GM23338 (cell line): ENCODE results near the gene RHOG. TPM values are rescaled to one million over a fixed set of nuclear protein-coding genes. Genes with fewer than 3 reads are reported as not detected.
"Not testable (repeated sequence)": the region's sequence is repeated elsewhere in the genome, so short reads cannot be mapped to it uniquely, and the experiment has no call there.

Source experiments
- ATAC-seq: fragments of 200-7000 bp; cut with Tn5 transposase; 3 replicates; pipeline ENCODE4 v1.9.1; 2020
- DNase-seq: peaks from one replicate; pipeline ENCODE4 v3.0.0-alpha.2; 2015; ENCODE audit warnings: low spot score
- H2AFZ ChIP-seq: fragments of 200-600 bp; sonication (generic); 2 replicates; pipeline ENCODE4 v1.8.0; 2016; ENCODE audit warnings: antibody characterized with exemption, mild to moderate bottlenecking, moderate library complexity
- H3F3A ChIP-seq: fragments of 200-600 bp; sonication (generic); replicated peaks from 2 replicates; pipeline ENCODE4 v1.8.0; 2017; ENCODE audit warnings: antibody characterized with exemption, mixed run types, low read depth
- H3K27ac ChIP-seq: fragments of 200-600 bp; sonication (generic); 2 replicates; pipeline ENCODE4 v1.6.1; 2016; ENCODE audit warnings: low read depth
- H3K27me3 ChIP-seq: fragments of 200-600 bp; sonication (generic); 2 replicates; pipeline ENCODE4 v1.8.0; 2016; ENCODE audit warnings: mild to moderate bottlenecking, mixed run types, moderate library complexity; ENCODE audit not compliant: insufficient read depth
- H3K36me3 ChIP-seq: fragments of 200-600 bp; sonication (generic); 2 replicates; pipeline ENCODE4 v1.8.0; 2016; ENCODE audit warnings: mild to moderate bottlenecking; ENCODE audit not compliant: insufficient read depth
- H3K4me1 ChIP-seq: fragments of 200-600 bp; sonication (generic); 2 replicates; pipeline ENCODE4 v1.8.0; 2016; ENCODE audit warnings: mild to moderate bottlenecking, moderate library complexity; ENCODE audit not compliant: insufficient read depth
- H3K4me2 ChIP-seq: fragments of 200-600 bp; sonication (generic); 2 replicates; pipeline ENCODE4 v1.7.1; 2017; ENCODE audit warnings: mixed run types
- H3K4me3 ChIP-seq: fragments of 200-600 bp; sonication (generic); 2 replicates; pipeline ENCODE4 v1.6.1; 2016; ENCODE audit warnings: mixed run types
- H3K79me2 ChIP-seq: fragments of 200-600 bp; sonication (generic); replicated peaks from 2 replicates; pipeline ENCODE4 v1.8.0; 2017; ENCODE audit warnings: mild to moderate bottlenecking; ENCODE audit not compliant: insufficient read depth
- H3K9me2 ChIP-seq: fragments of 200-600 bp; sonication (generic); 2 replicates; pipeline ENCODE4 v1.8.0; 2017; ENCODE audit not compliant: insufficient read depth
- H4K20me1 ChIP-seq: fragments of 200-600 bp; sonication (generic); replicated peaks from 2 replicates; pipeline ENCODE4 v1.8.0; 2017; ENCODE audit warnings: mild to moderate bottlenecking; ENCODE audit not compliant: insufficient read depth
- H3K27ac Mint-ChIP-seq: 2 replicates; pipeline ENCODE4 v1.8.0; 2020; ENCODE audit warnings: inconsistent platforms, mild to moderate bottlenecking, moderate library complexity, mixed read lengths
- H3K27me3 Mint-ChIP-seq: 3 replicates; pipeline ENCODE4 v1.8.0; 2022; ENCODE audit warnings: low read depth, mild to moderate bottlenecking, moderate library complexity, mixed read lengths, inconsistent platforms; ENCODE audit not compliant: insufficient read depth, poor library complexity
- H3K36me3 Mint-ChIP-seq: 3 replicates; pipeline ENCODE4 v1.8.0; 2021; ENCODE audit warnings: low read depth, mild to moderate bottlenecking, inconsistent platforms, moderate library complexity, mixed read lengths
- H3K4me1 Mint-ChIP-seq: 3 replicates; pipeline ENCODE4 v1.8.0; 2020; ENCODE audit warnings: mild to moderate bottlenecking, inconsistent platforms, mixed read lengths
- H3K4me3 Mint-ChIP-seq: 3 replicates; pipeline ENCODE4 v1.8.0; 2021; ENCODE audit warnings: moderate library complexity, mild to moderate bottlenecking, inconsistent platforms, mixed read lengths
- H3K9me3 Mint-ChIP-seq: 3 replicates; pipeline ENCODE4 v1.8.0; 2020; ENCODE audit warnings: moderate library complexity, mild to moderate bottlenecking, inconsistent platforms, mixed read lengths
- EZH2 ChIP-seq: fragments of 200-600 bp; sonication (generic); IDR thresholded peaks from one replicate; pipeline ENCODE4 v1.8.0; 2017; ENCODE audit warnings: antibody characterized with exemption, mild to moderate bottlenecking, low read depth; ENCODE audit not compliant: unreplicated experiment
- EZH2phosphoT487 ChIP-seq: fragments of 200-600 bp; sonication (generic); IDR thresholded peaks from one replicate; pipeline ENCODE4 v1.8.1; 2018; ENCODE audit warnings: antibody characterized with exemption; ENCODE audit not compliant: unreplicated experiment
- JUNB ChIP-seq: IDR thresholded peaks from one replicate; pipeline ENCODE4 v1.6.1; 2016; ENCODE audit warnings: antibody characterized with exemption; ENCODE audit not compliant: unreplicated experiment
- POLR2AphosphoS5 ChIP-seq: IDR thresholded peaks from 2 replicates; pipeline ENCODE4 v1.6.1; 2016; ENCODE audit warnings: antibody characterized with exemption, low read depth
- STAT1 ChIP-seq: IDR thresholded peaks from one replicate; pipeline ENCODE4 v1.6.1; 2016; ENCODE audit warnings: antibody characterized with exemption; ENCODE audit not compliant: unreplicated experiment
- ZNF114 ChIP-seq: fragments of 250-450 bp; sonication (Bioruptor Pico); IDR thresholded peaks from 2 replicates; pipeline ENCODE4 v1.5.0; 2020; ENCODE audit warnings: mild to moderate bottlenecking, moderate library complexity
- polyA plus RNA-seq: library from polyadenylated mRNA; unstranded; fragments of >200 nt; fragmentation: Nextera tagmentation; extraction: Ambion mirVana; gene quantifications from 2 replicates; pipeline ENCODE4 v1.2.1, GENCODE V29; 2016
- total RNA-seq: library from RNA; depleted of rRNA; stranded (reverse); fragments of >200 nt; shearing (Covaris generic); gene quantifications from 2 replicates; pipeline ENCODE4 v1.2.3, GENCODE V29; 2014
- TF ChIP-seq, protein P1 (sequence below): IDR thresholded peaks from 2 replicates; pipeline ENCODE4 v1.6.1; 2016; ENCODE audit warnings: antibody characterized with exemption
- TF ChIP-seq, protein P2 (sequence below), 2 experiments: fragments of 200-600 bp in 1 of 2; sonication (generic) in 1 of 2; conservative IDR thresholded peaks; 2 replicates each; pipeline versions ENCODE4 v1.5.1 to v1.6.1; 2016 to 2017; ENCODE audit warnings: antibody characterized with exemption in 2 of 2, low read depth in 2 of 2, mild to moderate bottlenecking in 2 of 2, moderate library complexity in 1 of 2
- TF ChIP-seq, protein P3 (sequence below): IDR thresholded peaks from one replicate; pipeline ENCODE4 v1.6.1; 2018; ENCODE audit warnings: antibody characterized with exemption; ENCODE audit not compliant: unreplicated experiment
- TF ChIP-seq, protein P4 (sequence below): fragments of 250-450 bp; sonication (Bioruptor Pico); IDR thresholded peaks from 2 replicates; pipeline ENCODE4 v1.5.0; 2020; ENCODE audit warnings: mild to moderate bottlenecking, moderate library complexity

RHOG gene
- total and polyA plus RNA-seq, 2 experiments from 2014 or later = 26.3 to 38.6 TPM

DNA sequence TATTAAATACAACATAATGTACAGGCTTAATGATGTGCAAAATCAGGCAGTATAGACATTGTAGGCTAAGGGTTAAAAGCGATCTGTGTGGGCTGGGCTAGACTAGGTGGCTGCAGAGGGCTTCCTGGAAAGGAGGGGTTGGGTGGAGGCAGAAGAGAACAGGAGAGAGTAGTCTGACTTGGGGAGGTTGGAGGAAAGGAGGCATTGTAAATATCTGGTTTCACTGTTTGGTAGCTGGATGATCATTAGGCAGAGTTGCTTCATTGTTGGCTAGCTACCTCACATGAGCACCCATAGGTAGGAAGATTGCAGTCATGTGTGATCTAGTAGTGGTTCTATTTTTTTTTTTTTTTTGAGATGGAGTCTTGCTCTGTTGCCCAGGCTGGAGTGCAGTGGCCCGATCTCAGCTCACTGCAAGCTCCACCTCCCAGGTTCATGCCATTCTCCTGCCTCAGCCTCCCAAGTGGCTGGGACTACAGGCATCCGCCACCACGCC, 20.2 kb upstream of the RHOG start:
- H3K4me3 Mint-ChIP-seq, ATAC-seq, DNase-seq, H3K27ac ChIP-seq, H3K36me3 Mint-ChIP-seq, H3K4me2 ChIP-seq, H3K27ac Mint-ChIP-seq, H2AFZ ChIP-seq, H3K36me3 ChIP-seq, H3K79me2 ChIP-seq, H3K9me3 Mint-ChIP-seq, H3K4me3 ChIP-seq, H3F3A ChIP-seq, H3K9me2 ChIP-seq: not testable (repeated sequence)
- Mint-ChIP-seq H3K4me1 (peaks cover 51% of the 10 kb centered on the region), H3K27me3 (peaks cover 16% of the 10 kb centered on the region)
- Histone ChIP-seq H3K27me3 (peaks cover 18% of the 10 kb centered on the region), H4K20me1 (peaks cover 12% of the 10 kb centered on the region), H3K4me1 (peaks cover 40% of the 10 kb centered on the region)

DNA sequence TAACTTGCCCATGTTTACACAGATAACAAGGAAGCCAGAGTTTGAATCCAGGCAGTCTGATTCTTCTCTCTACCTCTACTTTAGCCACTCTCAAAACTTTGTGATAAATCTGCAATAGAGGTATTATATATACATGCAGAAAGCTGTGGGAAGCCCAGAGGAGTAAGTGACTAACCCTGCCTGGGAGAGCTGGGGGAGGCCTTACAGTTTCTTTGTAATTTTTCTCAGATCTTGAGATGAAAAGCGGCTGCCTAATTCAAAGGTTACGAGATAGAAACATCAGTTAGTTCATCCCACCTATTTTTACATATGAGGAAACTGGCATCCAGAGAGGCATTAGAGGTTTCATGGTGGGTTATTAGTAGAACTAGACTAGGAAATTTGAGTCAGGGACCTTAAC, 19.6 kb upstream of the RHOG start:
- Mint-ChIP-seq H3K9me3 (no peaks in the 10 kb centered on the region), H3K27me3 (peaks cover 16% of the 10 kb centered on the region), H3K36me3 (no peaks in the 10 kb centered on the region), H3K4me1 (peaks cover 46% of the 10 kb centered on the region), H3K27ac (no peak overlapping the region), H3K4me3 (no peak overlapping the region)
- ATAC-seq = no peak
- peaks cover 19% of the 10 kb centered on the region for H3K27me3 ChIP-seq
- no peak overlapping the region for H3K4me2 ChIP-seq
- peaks cover 37% of the 10 kb centered on the region for H3K4me1 ChIP-seq
- no peak overlapping the region for H3K4me3 ChIP-seq
- DNase-seq = no peak
- H4K20me1 ChIP-seq = peaks cover 12% of the 10 kb centered on the region
- no peak overlapping the region for H2AFZ ChIP-seq
- 0 out of 2 replicates have a peak, but pooled peaks cover 4% of the 10 kb centered on the region for H3K79me2 ChIP-seq
- H3K9me2 ChIP-seq = no peaks in the 10 kb centered on the region
- no peaks in the 10 kb centered on the region for H3F3A ChIP-seq
- no peak overlapping the region for H3K27ac ChIP-seq
- no peaks in the 10 kb centered on the region for H3K36me3 ChIP-seq
- TF ChIP-seq, protein P1, sequence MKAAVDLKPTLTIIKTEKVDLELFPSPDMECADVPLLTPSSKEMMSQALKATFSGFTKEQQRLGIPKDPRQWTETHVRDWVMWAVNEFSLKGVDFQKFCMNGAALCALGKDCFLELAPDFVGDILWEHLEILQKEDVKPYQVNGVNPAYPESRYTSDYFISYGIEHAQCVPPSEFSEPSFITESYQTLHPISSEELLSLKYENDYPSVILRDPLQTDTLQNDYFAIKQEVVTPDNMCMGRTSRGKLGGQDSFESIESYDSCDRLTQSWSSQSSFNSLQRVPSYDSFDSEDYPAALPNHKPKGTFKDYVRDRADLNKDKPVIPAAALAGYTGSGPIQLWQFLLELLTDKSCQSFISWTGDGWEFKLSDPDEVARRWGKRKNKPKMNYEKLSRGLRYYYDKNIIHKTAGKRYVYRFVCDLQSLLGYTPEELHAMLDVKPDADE = no peak
- TF ChIP-seq EZH2phosphoT487 = no peak
- no peak for TF ChIP-seq JUNB
- no peak for TF ChIP-seq EZH2
- TF ChIP-seq POLR2AphosphoS5 = no peak
- TF ChIP-seq, protein P2, sequence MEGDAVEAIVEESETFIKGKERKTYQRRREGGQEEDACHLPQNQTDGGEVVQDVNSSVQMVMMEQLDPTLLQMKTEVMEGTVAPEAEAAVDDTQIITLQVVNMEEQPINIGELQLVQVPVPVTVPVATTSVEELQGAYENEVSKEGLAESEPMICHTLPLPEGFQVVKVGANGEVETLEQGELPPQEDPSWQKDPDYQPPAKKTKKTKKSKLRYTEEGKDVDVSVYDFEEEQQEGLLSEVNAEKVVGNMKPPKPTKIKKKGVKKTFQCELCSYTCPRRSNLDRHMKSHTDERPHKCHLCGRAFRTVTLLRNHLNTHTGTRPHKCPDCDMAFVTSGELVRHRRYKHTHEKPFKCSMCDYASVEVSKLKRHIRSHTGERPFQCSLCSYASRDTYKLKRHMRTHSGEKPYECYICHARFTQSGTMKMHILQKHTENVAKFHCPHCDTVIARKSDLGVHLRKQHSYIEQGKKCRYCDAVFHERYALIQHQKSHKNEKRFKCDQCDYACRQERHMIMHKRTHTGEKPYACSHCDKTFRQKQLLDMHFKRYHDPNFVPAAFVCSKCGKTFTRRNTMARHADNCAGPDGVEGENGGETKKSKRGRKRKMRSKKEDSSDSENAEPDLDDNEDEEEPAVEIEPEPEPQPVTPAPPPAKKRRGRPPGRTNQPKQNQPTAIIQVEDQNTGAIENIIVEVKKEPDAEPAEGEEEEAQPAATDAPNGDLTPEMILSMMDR (conservative IDR thresholded peaks at IDR 0.05; ENCODE audit: low read depth in 2 of 2) = no peak
- TF ChIP-seq, protein P3, sequence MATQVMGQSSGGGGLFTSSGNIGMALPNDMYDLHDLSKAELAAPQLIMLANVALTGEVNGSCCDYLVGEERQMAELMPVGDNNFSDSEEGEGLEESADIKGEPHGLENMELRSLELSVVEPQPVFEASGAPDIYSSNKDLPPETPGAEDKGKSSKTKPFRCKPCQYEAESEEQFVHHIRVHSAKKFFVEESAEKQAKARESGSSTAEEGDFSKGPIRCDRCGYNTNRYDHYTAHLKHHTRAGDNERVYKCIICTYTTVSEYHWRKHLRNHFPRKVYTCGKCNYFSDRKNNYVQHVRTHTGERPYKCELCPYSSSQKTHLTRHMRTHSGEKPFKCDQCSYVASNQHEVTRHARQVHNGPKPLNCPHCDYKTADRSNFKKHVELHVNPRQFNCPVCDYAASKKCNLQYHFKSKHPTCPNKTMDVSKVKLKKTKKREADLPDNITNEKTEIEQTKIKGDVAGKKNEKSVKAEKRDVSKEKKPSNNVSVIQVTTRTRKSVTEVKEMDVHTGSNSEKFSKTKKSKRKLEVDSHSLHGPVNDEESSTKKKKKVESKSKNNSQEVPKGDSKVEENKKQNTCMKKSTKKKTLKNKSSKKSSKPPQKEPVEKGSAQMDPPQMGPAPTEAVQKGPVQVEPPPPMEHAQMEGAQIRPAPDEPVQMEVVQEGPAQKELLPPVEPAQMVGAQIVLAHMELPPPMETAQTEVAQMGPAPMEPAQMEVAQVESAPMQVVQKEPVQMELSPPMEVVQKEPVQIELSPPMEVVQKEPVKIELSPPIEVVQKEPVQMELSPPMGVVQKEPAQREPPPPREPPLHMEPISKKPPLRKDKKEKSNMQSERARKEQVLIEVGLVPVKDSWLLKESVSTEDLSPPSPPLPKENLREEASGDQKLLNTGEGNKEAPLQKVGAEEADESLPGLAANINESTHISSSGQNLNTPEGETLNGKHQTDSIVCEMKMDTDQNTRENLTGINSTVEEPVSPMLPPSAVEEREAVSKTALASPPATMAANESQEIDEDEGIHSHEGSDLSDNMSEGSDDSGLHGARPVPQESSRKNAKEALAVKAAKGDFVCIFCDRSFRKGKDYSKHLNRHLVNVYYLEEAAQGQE = no peak
- no peak for TF ChIP-seq ZNF114
- TF ChIP-seq STAT1 = no peak
- TF ChIP-seq, protein P4, sequence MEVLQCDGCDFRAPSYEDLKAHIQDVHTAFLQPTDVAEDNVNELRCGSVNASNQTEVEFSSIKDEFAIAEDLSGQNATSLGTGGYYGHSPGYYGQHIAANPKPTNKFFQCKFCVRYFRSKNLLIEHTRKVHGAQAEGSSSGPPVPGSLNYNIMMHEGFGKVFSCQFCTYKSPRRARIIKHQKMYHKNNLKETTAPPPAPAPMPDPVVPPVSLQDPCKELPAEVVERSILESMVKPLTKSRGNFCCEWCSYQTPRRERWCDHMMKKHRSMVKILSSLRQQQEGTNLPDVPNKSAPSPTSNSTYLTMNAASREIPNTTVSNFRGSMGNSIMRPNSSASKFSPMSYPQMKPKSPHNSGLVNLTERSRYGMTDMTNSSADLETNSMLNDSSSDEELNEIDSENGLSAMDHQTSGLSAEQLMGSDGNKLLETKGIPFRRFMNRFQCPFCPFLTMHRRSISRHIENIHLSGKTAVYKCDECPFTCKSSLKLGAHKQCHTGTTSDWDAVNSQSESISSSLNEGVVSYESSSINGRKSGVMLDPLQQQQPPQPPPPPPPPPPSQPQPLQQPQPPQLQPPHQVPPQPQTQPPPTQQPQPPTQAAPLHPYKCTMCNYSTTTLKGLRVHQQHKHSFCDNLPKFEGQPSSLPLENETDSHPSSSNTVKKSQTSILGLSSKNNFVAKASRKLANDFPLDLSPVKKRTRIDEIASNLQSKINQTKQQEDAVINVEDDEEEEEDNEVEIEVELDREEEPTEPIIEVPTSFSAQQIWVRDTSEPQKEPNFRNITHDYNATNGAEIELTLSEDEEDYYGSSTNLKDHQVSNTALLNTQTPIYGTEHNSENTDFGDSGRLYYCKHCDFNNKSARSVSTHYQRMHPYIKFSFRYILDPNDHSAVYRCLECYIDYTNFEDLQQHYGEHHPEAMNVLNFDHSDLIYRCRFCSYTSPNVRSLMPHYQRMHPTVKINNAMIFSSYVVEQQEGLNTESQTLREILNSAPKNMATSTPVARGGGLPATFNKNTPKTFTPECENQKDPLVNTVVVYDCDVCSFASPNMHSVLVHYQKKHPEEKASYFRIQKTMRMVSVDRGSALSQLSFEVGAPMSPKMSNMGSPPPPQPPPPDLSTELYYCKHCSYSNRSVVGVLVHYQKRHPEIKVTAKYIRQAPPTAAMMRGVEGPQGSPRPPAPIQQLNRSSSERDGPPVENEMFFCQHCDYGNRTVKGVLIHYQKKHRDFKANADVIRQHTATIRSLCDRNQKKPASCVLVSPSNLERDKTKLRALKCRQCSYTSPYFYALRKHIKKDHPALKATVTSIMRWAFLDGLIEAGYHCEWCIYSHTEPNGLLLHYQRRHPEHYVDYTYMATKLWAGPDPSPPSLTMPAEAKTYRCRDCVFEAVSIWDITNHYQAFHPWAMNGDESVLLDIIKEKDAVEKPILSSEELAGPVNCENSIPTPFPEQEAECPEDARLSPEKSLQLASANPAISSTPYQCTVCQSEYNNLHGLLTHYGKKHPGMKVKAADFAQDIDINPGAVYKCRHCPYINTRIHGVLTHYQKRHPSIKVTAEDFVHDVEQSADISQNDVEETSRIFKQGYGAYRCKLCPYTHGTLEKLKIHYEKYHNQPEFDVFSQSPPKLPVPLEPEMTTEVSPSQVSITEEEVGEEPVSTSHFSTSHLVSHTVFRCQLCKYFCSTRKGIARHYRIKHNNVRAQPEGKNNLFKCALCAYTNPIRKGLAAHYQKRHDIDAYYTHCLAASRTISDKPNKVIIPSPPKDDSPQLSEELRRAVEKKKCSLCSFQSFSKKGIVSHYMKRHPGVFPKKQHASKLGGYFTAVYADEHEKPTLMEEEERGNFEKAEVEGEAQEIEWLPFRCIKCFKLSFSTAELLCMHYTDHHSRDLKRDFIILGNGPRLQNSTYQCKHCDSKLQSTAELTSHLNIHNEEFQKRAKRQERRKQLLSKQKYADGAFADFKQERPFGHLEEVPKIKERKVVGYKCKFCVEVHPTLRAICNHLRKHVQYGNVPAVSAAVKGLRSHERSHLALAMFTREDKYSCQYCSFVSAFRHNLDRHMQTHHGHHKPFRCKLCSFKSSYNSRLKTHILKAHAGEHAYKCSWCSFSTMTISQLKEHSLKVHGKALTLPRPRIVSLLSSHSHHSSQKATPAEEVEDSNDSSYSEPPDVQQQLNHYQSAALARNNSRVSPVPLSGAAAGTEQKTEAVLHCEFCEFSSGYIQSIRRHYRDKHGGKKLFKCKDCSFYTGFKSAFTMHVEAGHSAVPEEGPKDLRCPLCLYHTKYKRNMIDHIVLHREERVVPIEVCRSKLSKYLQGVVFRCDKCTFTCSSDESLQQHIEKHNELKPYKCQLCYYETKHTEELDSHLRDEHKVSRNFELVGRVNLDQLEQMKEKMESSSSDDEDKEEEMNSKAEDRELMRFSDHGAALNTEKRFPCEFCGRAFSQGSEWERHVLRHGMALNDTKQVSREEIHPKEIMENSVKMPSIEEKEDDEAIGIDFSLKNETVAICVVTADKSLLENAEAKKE (CRISPR knock-in tag) = no peak
